ENCODE measurements around the gene C10orf143. TPM values are rescaled to one million over a fixed set of nuclear protein-coding genes. Genes with fewer than 3 reads are reported as not detected.

Gene C10orf143
- total and polyA plus RNA-seq, 2 experiments from 2014 or later: 0.21 to 3.7 TPM

GRCh38 chr10:130036296-130037065 is 74.1 kb downstream of the C10orf143 start (continued):
- TF ChIP-seq ETS1 (IDR thresholded peaks at IDR 0.05) (no peak), EZH2phosphoT487 (IDR thresholded peaks at IDR 0.05; ENCODE audit: unreplicated experiment) (no peak), CTCF (conservative IDR thresholded peaks at IDR 0.05; ENCODE audit: low read depth in 2 of 2) (peak in 1 of 2 experiments; percentile 10; a peak in 1 of 4 replicates), ZNF331 (CRISPR knock-in tag; IDR thresholded peaks at IDR 0.05; ENCODE audit: low read depth) (no peak)

- H3K9me3 Mint-ChIP-seq: no peaks in the 10 kb centered on the region; the same call in 1 of the 3 replicates
- TF ChIP-seq ZNF331 (CRISPR knock-in tag; IDR thresholded peaks at IDR 0.05; ENCODE audit: low read depth): no peak
- no peak for TF ChIP-seq JUNB (IDR thresholded peaks at IDR 0.05; ENCODE audit: unreplicated experiment)
- no peak for TF ChIP-seq CREB1 (CRISPR knock-in tag; IDR thresholded peaks at IDR 0.05; ENCODE audit: low read depth)
- TF ChIP-seq EZH2 (IDR thresholded peaks at IDR 0.05; ENCODE audit: low read depth, unreplicated experiment): no peak
- no peak for TF ChIP-seq NANOG (IDR thresholded peaks at IDR 0.05; ENCODE audit: borderline replicate concordance)
- no peak for TF ChIP-seq ETS1 (IDR thresholded peaks at IDR 0.05)
- no peak for TF ChIP-seq STAT1 (IDR thresholded peaks at IDR 0.05; ENCODE audit: unreplicated experiment)
- no peak for TF ChIP-seq EZH2phosphoT487 (IDR thresholded peaks at IDR 0.05; ENCODE audit: unreplicated experiment)
- no peaks in the 10 kb centered on the region for H3K4me1 ChIP-seq (ENCODE audit: insufficient read depth)
Measured at GRCh38 chr10:130029209-130029608, 81.4 kb downstream of the C10orf143 start.

More at GRCh38 chr10:130029209-130029608, 81.4 kb downstream of the C10orf143 start:
- H3K27me3 Mint-ChIP-seq (ENCODE audit: insufficient read depth, low read depth, poor library complexity): peaks cover 8% of the 10 kb centered on the region
- H4K20me1 ChIP-seq (replicated peaks; ENCODE audit: insufficient read depth): no peaks in the 10 kb centered on the region
- ATAC-seq: no peak
- H3K4me3 Mint-ChIP-seq: no peak overlapping the region
- no peaks in the 10 kb centered on the region; the same call in 2 of the 3 replicates for H3K36me3 Mint-ChIP-seq (ENCODE audit: low read depth)
- no peak for DNase-seq (ENCODE audit: low spot score)
- H3K27me3 ChIP-seq (ENCODE audit: insufficient read depth): no peaks in the 10 kb centered on the region
- H3K27ac ChIP-seq (ENCODE audit: low read depth): no peak overlapping the region
- H3K4me1 Mint-ChIP-seq: no peaks in the 10 kb centered on the region
- H3K4me3 ChIP-seq: no peak overlapping the region
- H3K9me2 ChIP-seq (ENCODE audit: insufficient read depth): no peaks in the 10 kb centered on the region
- H3K4me2 ChIP-seq: no peak overlapping the region
- H3K79me2 ChIP-seq (replicated peaks; ENCODE audit: insufficient read depth): no peaks in the 10 kb centered on the region
- no peaks in the 10 kb centered on the region for H3F3A ChIP-seq (replicated peaks; ENCODE audit: low read depth)
- H2AFZ ChIP-seq: no peak overlapping the region
- no peaks in the 10 kb centered on the region for H3K36me3 ChIP-seq (ENCODE audit: insufficient read depth)
- no peak overlapping the region for H3K27ac Mint-ChIP-seq

All from GM23338 (cell line).